BE2C (cell line): ENCODE results near the gene FUT2.

Experiments used
- DNase-seq: peaks from one replicate; pipeline ENCODE4 v3.0.0-alpha.2; 2020
- H3K27me3 ChIP-seq: fragments of 250-450 bp; sonication (Bioruptor Pico); 2 replicates; pipeline ENCODE4 v1.5.1; 2020; ENCODE audit warnings: mild to moderate bottlenecking
- H3K36me3 ChIP-seq: fragments of 250-450 bp; sonication (Bioruptor Pico); 2 replicates; pipeline ENCODE4 v1.5.1; 2020; ENCODE audit warnings: mild to moderate bottlenecking
- H3K4me1 ChIP-seq: fragments of 250-450 bp; sonication (Bioruptor Pico); 2 replicates; pipeline ENCODE4 v1.5.1; 2020
- H3K4me3 ChIP-seq: 2 replicates; pipeline ENCODE4 v1.5.1; 2011; ENCODE audit warnings: low read depth, low read length
- H3K9me3 ChIP-seq: fragments of 250-450 bp; sonication (Bioruptor Pico); 2 replicates; pipeline ENCODE4 v1.5.1; 2020
- TF ChIP-seq, protein P1 (sequence below): IDR thresholded peaks from 2 replicates; pipeline ENCODE4 v1.5.1; 2012; ENCODE audit warnings: mild to moderate bottlenecking, low read depth, low read length

The FUT2 gene

DNA sequence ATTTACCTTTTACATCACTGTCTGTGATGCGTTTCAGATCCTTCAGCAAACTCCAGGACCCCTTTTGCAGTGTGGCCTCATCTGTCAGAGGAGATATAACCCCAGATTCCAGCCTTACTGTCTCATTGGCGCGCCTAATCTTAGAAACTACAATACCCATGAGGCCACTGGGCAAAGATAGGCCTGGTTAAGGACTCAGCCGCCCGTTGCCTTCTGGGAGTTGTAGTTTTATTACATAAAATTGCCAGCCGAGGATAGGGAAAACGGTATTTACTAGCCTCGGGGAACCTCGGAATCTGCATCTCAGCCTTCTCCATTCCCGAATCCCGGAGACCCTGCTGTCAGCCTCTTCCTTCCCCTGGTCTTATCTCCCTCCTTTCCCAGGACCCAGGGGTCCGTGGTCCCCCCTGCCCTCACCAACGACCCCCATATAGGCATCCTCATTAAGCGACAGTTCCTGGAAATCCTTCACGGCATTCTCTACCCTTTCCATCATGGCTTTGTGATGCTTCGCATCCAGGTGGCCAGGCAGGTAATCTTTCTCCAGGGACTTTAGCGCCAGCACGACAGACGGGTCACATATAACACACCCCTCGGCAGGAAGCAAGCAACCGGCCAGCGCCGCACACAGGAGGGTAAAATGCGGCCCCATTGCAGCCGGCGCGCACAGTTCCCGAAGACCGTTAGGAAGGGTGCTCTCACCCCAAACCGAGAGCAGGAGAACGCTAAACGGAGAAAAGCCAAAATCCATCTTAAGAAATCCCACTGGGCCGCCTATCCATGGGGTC, 49.6 kb downstream of the FUT2 start:
- DNase-seq = peak; percentile 77
- no peak overlapping the region for H3K4me3 ChIP-seq
- peaks cover 16% of the 10 kb centered on the region; the same call in 1 of the 2 replicates for H3K4me1 ChIP-seq
- no peaks in the 10 kb centered on the region for H3K27me3 ChIP-seq
- no peaks in the 10 kb centered on the region for H3K9me3 ChIP-seq
- H3K36me3 ChIP-seq = no peaks in the 10 kb centered on the region
- TF ChIP-seq, protein P1, sequence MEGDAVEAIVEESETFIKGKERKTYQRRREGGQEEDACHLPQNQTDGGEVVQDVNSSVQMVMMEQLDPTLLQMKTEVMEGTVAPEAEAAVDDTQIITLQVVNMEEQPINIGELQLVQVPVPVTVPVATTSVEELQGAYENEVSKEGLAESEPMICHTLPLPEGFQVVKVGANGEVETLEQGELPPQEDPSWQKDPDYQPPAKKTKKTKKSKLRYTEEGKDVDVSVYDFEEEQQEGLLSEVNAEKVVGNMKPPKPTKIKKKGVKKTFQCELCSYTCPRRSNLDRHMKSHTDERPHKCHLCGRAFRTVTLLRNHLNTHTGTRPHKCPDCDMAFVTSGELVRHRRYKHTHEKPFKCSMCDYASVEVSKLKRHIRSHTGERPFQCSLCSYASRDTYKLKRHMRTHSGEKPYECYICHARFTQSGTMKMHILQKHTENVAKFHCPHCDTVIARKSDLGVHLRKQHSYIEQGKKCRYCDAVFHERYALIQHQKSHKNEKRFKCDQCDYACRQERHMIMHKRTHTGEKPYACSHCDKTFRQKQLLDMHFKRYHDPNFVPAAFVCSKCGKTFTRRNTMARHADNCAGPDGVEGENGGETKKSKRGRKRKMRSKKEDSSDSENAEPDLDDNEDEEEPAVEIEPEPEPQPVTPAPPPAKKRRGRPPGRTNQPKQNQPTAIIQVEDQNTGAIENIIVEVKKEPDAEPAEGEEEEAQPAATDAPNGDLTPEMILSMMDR = no peak

DNA sequence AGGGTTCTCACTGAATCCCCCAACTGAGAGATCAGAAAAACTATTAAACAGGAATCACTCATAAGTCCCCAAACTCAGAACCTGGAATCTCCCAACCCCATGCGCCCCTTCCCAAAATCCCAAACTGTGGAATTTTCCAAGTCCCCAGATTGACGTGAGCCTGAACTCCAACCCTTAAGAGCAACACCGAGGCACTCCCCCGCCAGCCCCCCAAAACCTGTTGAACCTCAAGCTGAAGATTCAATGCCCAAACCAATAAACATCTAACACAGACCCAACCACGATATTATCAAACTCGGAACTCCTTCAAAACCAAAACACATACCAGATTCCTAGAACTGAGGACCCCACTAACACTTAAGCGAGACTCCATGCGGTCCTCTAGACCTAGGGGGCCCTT, 50.3 kb downstream of the FUT2 start:
- DNase-seq = no peak
- H3K9me3 ChIP-seq = no peaks in the 10 kb centered on the region
- no peak overlapping the region for H3K4me3 ChIP-seq
- no peaks in the 10 kb centered on the region for H3K36me3 ChIP-seq
- TF ChIP-seq, protein P1 = no peak
- H3K4me1 ChIP-seq = peaks cover 16% of the 10 kb centered on the region; the same call in 1 of the 2 replicates
- no peaks in the 10 kb centered on the region for H3K27me3 ChIP-seq

DNA sequence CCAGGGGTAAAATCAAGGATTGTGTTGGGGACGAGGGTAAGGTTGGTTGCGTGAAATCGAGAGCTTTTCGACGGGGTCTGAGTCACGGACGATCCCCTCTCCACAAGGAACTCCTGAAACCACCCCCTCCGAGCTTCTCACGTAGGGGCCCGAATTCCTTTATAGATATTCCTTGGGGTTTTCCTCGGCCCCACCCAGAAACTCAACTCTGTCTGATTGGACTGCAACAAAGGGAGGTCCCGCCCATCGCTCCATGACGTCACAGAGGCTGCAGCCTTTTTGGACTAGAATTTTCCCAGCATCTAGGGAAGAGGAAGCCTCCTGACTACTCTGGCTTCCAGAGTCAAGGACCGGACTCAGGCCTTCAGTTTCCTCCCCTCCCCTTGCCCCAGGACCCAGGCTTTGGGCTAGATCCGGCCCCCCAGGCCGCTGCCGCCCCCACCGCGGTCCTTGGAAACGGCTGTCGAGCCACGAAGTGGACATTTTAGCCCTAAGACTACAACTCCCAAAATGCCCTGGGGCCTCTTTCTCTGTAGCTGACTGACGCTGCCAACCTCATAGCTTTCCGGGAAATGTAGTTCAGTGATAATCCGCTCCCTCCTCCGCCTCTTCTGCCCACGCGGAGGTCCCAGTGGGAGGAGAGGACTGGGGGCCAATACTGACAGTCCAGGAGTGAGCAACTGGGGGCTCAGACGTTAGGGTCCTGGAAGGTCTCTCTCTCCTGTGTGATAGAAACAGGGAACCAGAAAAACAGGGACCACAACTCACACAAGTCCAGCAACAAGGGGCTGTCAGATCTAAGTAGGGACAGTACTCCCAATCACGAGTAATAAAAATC, 51.2 kb downstream of the FUT2 start, which contains the start of gene IZUMO1:
Gene IZUMO1 (minus strand): TSS at position 172 of the 838 bp plus-strand sequence. CDS start 1,050 bp downstream, outside the sequence.
- DNase-seq = peak; percentile 91
- no peaks in the 10 kb centered on the region for H3K27me3 ChIP-seq
- peaks cover 10% of the 10 kb centered on the region; the same call in 1 of the 2 replicates for H3K4me1 ChIP-seq
- H3K4me3 ChIP-seq = peak within 1 kb of the TSS; percentile 62
- H3K36me3 ChIP-seq = no peaks in the 10 kb centered on the region
- H3K9me3 ChIP-seq = no peaks in the 10 kb centered on the region
- TF ChIP-seq, protein P1 = no peak

DNA sequence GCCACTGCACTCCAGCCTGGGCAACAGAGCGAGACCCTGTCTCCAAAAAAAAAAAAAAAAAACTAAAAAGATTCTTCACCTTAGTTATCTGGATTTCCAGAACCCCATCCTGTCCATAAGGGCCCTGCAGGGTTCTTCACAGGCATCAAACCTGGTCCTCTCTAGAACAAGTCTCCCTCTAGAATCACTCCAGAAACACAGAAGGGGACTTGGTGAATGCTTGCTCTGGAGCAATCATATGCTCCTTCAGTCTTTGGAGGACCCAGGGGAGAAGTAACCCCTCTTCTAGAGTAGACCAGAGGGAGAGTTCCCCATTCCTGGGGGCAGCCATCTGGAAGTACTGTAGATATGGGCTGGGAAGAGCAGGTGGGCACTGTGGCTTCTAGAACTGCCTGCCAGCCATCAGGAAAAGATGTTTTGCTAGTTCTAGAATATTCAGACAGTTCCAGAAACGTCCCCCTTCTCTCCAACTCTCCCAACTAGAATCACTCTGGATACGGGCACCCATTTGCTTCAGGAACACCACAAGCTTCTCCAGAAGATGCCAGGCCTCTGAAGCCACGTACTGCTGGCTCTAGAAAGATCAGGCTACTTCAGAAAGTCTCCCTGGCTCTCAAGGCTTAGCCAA, 53.9 kb downstream of the FUT2 start:
- H3K4me3 ChIP-seq = no peak overlapping the region
- no peak for DNase-seq
- peaks cover 11% of the 10 kb centered on the region for H3K27me3 ChIP-seq
- no peaks in the 10 kb centered on the region for H3K36me3 ChIP-seq
- peaks cover 10% of the 10 kb centered on the region; the same call in 1 of the 2 replicates for H3K4me1 ChIP-seq
- TF ChIP-seq, protein P1 = no peak
- no peaks in the 10 kb centered on the region for H3K9me3 ChIP-seq

DNA sequence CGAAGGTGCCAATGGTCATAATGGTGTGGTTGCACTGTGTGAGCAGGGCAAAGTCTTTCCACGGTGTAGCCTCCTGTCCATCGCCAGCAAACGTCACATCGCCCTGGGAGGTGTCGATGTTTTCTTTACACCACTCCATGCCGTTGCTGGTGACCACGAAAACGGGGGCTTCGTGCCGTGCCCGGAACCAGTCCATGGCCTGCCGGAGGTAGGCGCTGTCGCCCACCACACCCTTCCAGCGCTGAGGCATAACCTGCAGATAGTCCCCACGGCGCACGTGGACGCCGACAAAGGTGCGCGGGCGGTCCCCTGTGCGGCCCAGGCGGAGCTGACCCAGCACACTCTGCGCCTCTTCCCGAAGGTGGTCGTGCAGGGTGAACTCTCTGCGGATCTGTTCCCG, 54.6 kb downstream of the FUT2 start:
- TF ChIP-seq, protein P1 = no peak
- Histone ChIP-seq H3K36me3 (no peaks in the 10 kb centered on the region), H3K4me3 (no peak overlapping the region), H3K27me3 (peaks cover 11% of the 10 kb centered on the region), H3K4me1 (peaks cover 10% of the 10 kb centered on the region; the same call in 1 of the 2 replicates), H3K9me3 (no peaks in the 10 kb centered on the region)
- no peak for DNase-seq
